ENCODE measurements around the gene ZBTB37.
"Not testable (repeated sequence)": the region's sequence is repeated elsewhere in the genome, so short reads cannot be mapped to it uniquely, and the experiment has no call there.

The ZBTB37 gene

DNA sequence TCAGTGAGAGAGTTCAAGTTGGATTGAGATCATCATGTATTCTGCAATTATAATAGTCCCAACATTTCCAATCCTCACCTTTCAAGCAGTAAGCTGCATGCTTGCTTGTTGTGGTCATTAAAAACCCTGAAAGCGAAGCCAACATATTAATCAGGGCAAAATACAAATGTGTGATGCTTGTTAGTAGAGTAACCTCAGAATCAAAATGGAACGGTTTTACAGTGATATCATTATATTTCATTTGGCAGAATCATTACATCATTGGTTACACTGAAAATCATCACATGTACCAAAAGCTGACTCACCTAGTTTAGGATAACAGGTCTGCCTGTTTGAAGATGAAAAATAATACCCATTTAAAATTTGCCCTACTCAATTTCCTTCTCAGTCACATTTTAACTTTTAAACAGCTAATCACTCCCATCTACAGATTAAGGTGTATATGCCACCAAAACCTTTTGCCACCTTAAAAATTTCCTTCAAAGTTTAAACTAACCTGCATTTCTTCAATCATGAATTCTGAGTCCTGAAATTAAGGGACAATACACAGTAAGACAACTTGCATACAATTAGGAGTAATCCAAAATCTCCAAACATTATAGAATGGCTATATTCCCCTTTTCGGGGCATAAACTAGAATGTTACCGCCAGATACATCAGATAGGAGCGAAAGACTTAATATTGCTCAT, 3.9 kb upstream of the ZBTB37 start:
- in situ Hi-C loops (cut with HindIII; ENCODE audit: low sequenced_read_pairs): no loop called here

DNA sequence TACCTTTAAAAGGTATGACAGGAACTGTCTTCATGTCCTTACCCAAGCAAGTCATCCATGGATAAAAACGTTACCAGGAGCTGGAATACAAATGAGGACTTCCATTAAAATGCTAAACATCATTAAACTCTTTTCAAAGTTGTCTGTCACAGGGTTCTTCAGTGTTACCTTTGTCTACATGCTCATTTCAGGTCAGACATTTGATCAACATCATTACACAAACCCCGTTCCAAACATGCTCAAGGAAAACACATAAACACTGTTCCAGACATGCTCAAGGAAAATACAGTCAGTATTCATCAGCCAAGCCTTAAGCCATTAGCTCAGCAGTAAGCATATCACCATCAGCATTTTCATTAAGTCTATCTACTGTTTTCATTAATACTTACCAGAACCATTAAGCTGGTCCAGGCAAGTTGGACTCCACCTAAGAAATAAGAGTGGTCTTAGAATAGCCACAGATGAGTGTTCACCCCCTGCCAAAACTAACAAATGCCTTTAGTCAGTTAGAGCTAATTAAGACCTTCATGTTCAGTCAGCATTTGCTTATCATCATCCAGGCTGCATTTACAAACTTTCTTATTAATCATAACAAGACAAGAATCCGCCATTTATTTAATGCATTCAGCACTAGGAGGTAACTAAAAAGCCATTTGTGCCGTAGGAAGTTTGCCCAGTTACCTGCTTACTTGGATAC, 2.6 kb upstream of the ZBTB37 start:
- in situ Hi-C loops (cut with HindIII; ENCODE audit: low sequenced_read_pairs): no loop called here

DNA sequence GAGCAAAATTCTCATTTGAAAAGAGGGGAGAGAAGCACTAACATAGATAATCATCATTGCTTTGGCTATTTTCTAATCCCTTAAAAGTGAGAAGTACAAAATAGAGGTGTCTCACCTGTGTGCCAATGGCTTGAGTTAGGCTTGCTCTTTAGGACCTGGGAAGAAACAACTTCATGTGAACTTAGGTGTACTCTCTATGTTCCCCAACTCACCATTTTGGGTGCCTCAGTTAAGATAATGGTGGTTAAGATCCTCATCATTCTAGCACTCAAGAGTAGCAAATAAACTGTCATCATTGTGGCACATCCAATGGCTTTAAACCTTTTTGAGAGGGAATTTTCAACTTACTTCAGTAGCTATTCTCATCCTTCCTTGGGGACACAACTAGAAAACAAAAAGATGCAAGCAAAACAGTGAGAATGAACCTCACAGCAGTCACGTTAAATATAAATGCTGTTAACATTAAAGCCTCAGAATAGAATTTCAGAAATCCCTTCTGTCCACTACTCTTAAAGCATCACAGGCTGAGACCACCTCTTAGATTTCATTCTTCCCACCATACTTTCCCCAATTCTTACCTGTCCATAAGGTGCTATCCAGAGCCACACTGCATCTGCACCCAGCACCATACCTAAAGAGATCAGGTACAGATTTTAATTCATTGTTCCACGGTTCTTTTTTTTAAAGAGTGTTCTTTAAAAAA, 1.6 kb upstream of the ZBTB37 start:
- in situ Hi-C loops (cut with HindIII; ENCODE audit: low sequenced_read_pairs): no loop called here

DNA sequence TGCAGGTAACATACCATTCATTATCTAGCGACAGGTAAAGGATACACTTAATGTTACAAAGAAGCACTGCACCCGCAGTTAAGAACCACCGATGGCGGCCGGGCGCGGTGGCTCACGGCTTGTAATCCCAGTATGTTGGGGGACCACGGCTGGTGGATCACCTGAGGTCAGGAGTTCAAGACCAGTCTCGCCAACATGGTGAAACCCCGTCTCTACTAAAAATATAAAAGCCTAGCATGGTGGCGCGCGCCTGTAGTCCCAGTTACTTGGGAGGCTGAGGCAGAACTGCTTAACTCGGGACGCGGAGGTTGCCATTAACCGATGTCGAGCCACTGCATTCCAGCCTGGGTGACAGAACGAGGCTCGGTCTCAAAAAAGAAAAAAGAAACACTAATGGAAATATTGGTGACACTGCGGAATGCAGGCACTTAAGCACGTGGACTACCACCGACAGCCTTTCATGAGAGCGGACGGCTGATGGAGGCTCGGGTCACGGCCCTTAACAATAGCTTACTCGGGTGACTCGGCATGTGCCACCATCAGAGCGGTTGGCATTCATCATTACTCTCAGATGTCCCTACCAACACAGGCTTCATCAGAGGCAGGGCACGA, 933 bp upstream of the ZBTB37 start:
- in situ Hi-C loops (cut with HindIII; ENCODE audit: low sequenced_read_pairs): no loop called here

DNA sequence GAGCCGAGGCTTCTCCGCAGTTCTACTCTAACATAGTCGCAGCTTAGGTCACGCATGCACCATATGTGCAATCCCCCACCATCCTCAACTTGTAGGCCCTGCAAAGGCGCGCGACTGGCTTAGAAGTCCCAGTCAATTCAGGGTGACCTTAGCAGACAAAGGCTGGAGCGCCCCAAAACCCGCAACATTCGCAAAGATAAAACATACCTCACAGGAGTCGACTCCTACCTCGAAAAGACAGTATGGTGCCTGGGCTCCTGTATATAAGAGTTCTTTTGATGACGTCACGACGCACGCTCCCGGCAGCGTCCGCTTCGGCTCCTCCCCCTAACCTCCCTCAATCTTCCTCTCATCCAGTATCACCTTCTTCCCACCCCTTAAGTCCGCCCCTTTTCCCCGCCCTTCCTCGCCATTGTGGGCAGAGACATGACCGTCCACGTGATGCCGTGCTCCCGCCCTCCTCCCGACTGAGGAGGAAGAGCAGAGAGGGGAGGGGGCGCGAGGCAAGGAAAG, 371 bp upstream of the ZBTB37 start, which contains the start of gene GAS5:
Gene GAS5 (minus strand): TSS at position 237 of the 513 bp plus-strand sequence.
- in situ Hi-C loops (cut with HindIII; ENCODE audit: low sequenced_read_pairs): no loop called here

DNA sequence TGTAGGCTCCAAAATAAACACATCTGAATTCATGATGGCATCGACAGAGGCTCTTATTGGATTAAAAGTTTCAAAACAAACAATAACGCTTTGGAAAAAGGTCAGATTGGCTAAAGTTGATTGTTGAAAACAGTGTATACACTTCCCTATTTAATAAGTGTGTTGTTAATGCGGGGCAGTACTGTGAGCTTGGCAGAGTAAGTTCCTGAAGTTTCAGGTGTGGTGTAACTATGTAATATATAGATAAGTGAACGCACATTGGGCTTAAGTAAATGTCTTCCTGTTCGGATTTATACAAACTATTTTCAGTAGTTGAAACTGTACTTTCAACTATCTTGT, 810 bp downstream of the ZBTB37 start:
- in situ Hi-C loops (cut with HindIII; ENCODE audit: low sequenced_read_pairs): no loop called here

DNA sequence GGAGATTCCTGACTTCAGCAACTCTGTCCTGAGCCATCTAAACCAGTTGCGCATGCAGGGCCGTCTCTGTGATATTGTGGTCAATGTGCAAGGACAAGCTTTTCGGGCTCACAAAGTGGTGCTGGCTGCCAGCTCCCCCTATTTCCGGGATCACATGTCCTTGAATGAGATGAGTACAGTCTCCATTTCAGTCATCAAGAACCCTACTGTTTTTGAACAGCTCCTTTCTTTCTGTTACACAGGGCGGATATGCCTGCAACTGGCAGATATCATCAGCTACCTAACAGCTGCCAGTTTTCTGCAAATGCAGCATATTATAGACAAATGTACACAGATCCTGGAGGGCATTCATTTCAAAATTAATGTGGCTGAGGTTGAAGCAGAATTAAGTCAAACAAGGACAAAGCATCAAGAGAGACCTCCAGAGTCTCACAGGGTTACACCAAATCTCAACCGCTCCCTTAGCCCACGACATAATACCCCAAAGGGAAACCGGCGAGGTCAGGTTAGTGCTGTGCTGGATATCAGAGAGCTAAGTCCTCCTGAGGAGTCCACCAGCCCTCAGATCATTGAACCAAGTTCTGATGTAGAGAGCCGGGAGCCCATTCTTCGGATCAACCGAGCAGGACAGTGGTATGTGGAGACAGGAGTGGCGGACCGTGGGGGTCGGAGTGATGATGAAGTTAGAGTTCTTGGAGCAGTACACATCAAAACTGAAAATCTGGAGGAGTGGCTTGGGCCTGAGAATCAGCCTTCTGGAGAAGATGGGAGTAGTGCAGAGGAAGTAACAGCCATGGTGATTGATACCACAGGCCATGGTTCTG, 2.3 kb downstream of the ZBTB37 start:
- in situ Hi-C loops (cut with HindIII; ENCODE audit: low sequenced_read_pairs): no loop called here

DNA sequence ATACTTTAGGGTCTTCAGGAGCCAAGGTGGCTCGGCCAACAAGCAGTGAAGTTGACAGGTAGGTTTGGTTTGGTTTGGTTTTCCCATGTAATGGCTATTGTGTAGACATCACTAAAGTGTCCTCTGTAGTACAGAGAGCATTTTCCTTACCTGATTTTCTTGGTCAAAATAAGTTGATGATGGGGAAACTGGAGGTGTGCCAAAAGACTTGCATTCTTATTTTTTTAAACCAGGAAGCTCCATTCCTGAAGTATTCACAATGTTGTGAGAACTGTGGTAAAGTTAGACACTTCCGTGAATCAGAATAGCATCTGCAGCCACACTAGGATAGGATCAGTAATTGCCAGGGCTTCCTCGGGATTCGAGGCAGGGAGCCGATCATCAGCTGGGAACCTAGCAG, 2.9 kb downstream of the ZBTB37 start:
- in situ Hi-C loops (cut with HindIII; ENCODE audit: low sequenced_read_pairs): no loop called here

DNA sequence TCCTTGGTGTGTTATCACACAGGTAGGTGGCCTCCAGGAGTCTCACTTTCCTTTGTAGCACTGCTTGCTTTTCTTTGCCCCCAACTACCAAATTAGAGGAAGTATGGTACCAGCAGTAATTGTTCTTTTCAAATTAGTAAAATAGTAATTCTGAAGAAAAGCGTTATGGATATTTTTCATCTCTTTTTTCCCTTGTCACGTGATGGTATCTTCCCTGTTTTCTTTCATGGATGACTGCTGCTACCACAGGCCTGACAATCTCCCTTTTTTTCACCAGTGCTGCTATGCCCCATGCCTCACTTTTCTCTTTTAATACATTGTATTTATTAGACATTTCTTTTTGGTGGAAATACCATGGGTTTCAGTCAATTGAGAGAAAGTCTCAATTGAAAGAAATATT, 3.3 kb downstream of the ZBTB37 start:
- in situ Hi-C loops (cut with HindIII; ENCODE audit: low sequenced_read_pairs): no loop called here

DNA sequence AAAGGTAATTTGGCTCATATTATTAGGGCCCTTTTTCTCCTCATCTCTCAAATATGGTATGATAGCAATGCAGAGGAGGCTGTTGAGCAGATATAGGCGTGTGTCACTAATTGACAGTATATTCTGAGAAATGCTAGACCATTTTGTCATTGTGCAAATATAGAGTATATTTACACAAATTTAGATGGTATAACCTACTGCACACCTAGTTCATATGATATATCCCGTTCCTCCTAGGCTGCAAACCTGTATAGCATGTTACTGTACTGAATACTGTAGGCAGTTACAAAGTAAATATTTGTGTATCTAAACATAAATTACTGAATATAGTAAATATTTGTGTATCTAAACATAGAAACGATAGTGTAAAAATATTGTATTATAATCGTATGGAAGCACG, 8.6 kb downstream of the ZBTB37 start:
- in situ Hi-C loops (cut with HindIII; ENCODE audit: low sequenced_read_pairs): no loop called here

DNA sequence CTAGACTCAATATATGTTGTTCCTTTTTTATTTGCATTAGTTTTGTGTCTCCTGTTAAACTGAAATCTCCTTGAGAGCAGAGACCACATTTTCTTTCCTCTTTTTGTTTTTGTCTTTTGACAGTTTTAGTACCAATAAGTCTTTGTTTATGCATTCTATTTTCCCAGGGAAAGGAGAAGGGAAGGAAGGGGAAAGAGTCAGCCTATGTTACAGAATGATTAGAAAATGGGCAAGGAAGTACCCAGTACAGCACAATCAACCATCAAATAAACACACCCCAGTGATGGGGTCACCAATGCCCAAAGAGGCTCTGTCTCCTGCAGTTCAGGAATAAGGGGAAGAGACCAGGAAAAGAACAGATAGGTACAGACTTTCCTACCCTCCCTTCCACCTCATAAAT, 10.1 kb downstream of the ZBTB37 start:
- in situ Hi-C loops (cut with HindIII; ENCODE audit: low sequenced_read_pairs): no loop called here

DNA sequence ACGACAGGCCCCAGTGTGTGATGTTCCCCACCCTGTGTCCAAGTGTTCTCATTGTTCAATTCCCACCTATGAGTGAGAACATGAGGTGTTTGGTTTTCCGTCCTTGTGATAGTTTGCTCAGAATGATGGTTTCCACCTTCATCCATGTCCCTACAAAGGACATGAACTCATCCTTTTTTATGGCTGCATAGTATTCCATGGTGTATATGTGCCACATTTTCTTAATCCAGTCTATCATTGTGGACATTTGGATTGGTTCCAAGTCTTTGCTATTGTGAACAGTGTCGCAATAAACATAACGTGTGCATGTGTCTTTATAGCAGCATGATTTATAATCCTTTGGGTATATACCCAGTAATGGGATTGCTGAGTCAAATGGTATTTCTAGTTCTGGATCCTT, 12.9 kb downstream of the ZBTB37 start:
- in situ Hi-C loops (cut with HindIII; ENCODE audit: low sequenced_read_pairs): not testable (repeated sequence)

DNA sequence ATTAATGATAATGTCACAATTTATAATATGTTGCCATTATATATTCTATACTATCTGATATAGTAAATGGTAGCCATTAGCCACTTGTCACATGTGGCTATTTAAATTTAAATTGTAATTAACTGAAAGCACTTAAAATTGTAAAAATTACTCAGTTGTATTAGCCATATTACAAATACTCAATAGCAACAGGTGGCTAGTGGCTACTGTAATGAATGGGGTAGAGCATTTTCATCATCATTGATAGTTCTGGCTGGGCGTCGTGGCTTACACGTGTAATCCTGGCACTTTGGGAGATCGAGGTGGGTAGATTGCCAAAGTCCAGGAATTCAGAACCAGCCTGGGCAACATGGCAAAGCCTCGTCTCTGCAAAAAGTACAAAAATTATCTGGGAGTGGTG, 16.5 kb downstream of the ZBTB37 start:
- in situ Hi-C loops (cut with HindIII; ENCODE audit: low sequenced_read_pairs): no loop called here

DNA sequence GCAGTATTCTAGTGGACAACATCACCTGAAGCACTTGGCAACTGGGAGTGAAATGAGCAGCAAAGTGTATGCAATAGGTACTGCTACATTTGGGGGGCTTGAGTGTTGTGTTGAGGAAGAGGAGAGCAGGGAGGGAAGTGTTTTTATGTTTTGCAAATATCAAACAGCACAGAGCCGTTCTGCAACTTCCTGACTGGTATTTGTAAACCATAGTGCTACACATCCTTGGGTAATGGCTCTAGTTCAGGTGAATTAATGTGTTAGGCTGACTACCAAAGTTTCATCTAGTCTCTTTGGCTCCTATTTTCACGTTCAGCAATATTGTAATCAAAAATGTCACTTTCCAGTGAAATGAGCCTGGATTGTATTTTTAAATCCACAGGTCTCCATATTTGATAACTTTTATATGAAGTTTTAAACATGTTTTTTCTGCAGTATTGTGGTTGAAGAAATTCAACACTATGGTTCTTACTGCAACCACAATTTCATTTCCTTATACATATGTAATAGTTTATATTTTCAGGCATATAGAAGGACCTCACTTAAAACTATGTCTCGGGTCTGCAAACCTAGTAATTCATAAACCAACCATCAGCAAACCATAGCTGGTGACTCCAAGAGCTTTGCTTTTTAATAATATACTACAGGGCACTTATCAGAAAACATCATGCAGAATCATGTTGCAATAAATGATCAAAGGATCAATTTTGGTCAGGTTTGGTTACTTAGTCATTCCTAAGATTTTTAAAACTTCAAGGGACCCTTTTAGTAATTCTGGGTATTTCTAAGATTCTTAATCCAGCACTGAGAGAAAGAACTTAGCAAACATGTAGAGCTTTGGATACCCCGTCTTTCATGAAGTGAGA, 18.8 kb downstream of the ZBTB37 start:
- in situ Hi-C loops (cut with HindIII; ENCODE audit: low sequenced_read_pairs): no loop called here

DNA sequence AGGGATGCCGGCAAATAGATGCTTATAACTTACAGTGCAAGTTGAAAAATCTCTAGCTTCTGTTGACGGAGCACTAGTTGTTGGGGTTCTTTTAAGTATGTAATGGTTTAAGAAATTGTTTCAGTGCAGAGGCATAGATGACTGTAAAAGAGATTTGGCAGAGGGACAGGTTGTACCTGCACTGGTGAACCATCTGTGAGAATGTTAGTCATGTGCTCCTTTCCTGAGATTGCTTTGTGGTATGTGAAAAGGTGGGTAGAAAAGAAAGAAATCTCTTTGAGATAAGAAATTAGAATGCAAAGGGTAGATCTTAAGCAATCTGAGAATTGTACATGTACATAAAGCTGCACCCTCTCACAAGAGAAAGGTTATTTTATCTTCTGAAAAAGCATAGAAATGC, 19.4 kb downstream of the ZBTB37 start:
- in situ Hi-C loops (cut with HindIII; ENCODE audit: low sequenced_read_pairs): no loop called here

DNA sequence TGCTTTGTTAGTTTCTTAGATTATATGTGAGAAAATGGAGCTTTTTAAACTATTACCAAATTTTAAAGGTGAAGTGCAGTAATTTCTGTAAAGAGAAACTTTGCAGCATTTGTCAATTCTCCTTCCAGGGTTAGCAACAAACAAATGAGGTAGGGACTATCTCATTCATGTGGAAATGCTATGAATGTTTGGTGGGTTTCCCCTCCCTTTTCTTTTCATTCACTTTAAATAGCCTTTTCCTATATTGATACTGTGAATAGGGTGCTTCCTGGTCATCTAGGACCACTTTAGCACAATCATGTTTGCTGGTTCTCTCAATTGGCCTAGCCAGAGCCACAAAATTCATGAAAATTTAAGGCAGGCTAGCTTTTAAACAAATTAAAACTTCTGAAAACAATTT, 20.6 kb downstream of the ZBTB37 start:
- in situ Hi-C loops (cut with HindIII; ENCODE audit: low sequenced_read_pairs): no loop called here

DNA sequence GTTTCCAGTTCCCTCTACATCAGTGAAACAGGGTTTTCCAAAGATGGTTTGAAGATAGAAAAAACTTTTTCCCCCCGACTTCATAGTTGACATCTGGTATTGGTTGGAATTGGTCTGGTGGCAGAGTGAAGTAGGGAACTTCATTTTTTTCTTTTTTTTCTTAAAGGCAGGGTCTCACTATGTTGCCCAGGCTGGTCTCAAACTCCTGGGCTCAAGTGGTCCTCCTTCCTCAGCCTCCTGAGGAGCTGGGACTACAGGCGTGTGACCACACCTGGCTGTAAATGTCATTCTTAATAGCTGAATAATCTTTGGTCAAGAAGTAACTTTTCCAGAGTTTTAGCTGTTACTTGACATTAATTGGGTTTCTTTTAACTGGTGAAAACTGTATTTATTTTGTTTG, 21.7 kb downstream of the ZBTB37 start:
- in situ Hi-C loops (cut with HindIII; ENCODE audit: low sequenced_read_pairs): no loop called here

DNA sequence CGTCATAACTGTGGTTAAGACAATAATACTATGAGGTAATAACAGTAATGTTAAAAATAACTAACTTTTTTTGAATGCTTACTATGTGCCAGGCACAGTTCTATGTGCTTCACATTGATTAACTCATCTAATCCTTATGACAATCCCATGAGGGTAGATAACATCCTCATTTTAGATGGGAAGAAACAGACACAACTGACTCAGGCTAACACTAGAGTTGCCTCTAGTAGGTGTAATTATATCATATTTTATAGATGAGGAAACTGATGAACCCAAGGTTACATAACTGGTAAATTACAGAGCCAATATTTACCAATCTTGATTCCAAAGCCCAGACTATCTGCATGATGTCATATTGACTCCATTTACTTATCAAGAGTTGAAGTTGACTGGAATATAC, 25.4 kb downstream of the ZBTB37 start:
- in situ Hi-C loops (cut with HindIII; ENCODE audit: low sequenced_read_pairs): no loop called here

DNA sequence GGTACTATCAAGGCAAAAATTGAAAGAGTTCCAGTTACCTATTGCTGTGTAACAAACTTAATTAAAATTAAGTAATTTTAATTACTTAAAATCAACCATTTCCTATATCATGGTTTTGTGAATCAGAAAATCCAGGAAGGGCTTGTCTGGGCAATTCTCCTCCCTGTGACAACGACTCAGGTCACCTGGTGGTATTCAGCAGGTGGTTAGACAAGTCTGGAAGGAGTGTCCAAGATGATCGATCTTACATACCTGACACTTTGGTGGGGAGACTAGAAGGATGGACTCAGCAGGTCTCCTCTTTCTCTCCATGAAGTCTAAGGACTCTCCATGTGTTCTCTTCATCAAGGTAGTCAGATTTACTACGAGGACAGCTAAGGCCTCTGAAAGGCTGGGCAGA, 26.0 kb downstream of the ZBTB37 start:
- in situ Hi-C loops (cut with HindIII; ENCODE audit: low sequenced_read_pairs): no loop called here

DNA sequence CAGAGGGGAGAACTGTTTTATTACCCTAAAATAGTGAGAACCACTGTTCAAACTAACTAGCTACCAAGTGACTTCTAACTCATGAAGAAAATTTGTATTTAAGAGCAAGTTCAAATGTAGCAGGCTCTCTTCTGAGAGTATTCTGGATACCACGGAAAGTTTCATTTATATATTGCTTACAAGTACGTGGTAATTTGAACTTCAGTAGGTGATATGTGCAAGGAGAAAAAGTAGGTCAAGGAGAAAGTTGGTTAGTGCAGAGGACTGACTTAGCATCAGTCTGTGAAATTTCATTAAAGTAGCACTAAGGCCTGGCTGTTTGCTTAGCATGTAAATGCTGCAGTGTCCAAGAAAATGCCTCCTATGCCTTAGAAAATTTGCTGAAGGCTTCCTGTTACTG, 32.2 kb downstream of the ZBTB37 start:
- in situ Hi-C loops (cut with HindIII; ENCODE audit: low sequenced_read_pairs): no loop called here
